MCF 10A (cell line): ENCODE data around the gene NACA2. TPM values are rescaled to one million over a fixed set of nuclear protein-coding genes. Genes with fewer than 3 reads are reported as not detected.
"Not testable (repeated sequence)": the region's sequence is repeated elsewhere in the genome, so short reads cannot be mapped to it uniquely, and the experiment has no call there.

Experiments
- BruUV-seq: library from RNA; stranded (reverse); fragments of 400-500 nt; replicated peaks from 2 replicates; lab custom pipeline; 2021; lab: Mats Ljungman, UMichigan
- CTCF ChIA-PET: fragments of 300-600 bp; sonication (Branson Sonifier 250); formaldehyde crosslinking; extraction: SDS; loops from one replicate; lab custom pipeline; 2021; ENCODE audit warnings: antibody characterized with exemption, inconsistent platforms; lab: Yijun Ruan, JAX
- POLR2A ChIA-PET: fragments of 300-600, 350-650 bp; sonication (Branson Sonifier 250); formaldehyde crosslinking; extraction: SDS; loops from one replicate; lab custom pipeline; 2020; ENCODE audit warnings: antibody characterized with exemption, inconsistent platforms; lab: Yijun Ruan, JAX
- DNase-seq: peaks from one replicate; pipeline ENCODE4 v3.0.0-alpha.2; 2018; ENCODE audit not compliant: unreplicated experiment
- H3K27ac Mint-ChIP-seq: one replicate; pipeline ENCODE4 v1.8.0; 2022; ENCODE audit warnings: mild to moderate bottlenecking, low read depth, mixed read lengths; ENCODE audit not compliant: unreplicated experiment
- H3K27me3 Mint-ChIP-seq: one replicate; pipeline ENCODE4 v1.8.0; 2022; ENCODE audit warnings: mixed read lengths; ENCODE audit not compliant: insufficient read depth, unreplicated experiment
- H3K36me3 Mint-ChIP-seq: one replicate; pipeline ENCODE4 v1.8.0; 2022; ENCODE audit warnings: mild to moderate bottlenecking, moderate library complexity, mixed read lengths; ENCODE audit not compliant: insufficient read depth, unreplicated experiment
- H3K4me1 Mint-ChIP-seq: one replicate; pipeline ENCODE4 v1.8.0; 2022; ENCODE audit warnings: mixed read lengths; ENCODE audit not compliant: insufficient read depth, unreplicated experiment
- H3K4me3 Mint-ChIP-seq: one replicate; pipeline ENCODE4 v1.8.0; 2022; ENCODE audit warnings: mild to moderate bottlenecking, moderate library complexity, mixed read lengths; ENCODE audit not compliant: unreplicated experiment
- H3K9me3 Mint-ChIP-seq: one replicate; pipeline ENCODE4 v1.8.0; 2022; ENCODE audit warnings: mixed read lengths; ENCODE audit not compliant: unreplicated experiment
- intact Hi-C: fragments of 100-400 bp; cut with micrococcal nuclease; formaldehyde crosslinking; loops from 2 replicates; pipeline ENCODE4 v1.14.1; 2022
- total RNA-seq: library from RNA; stranded (reverse); gene quantifications from 2 replicates; pipeline ENCODE4 v1.2.3, GENCODE V29; 2022
- TF ChIP-seq, protein P1 (sequence below): fragments of 200-600 bp; IDR thresholded peaks from one replicate; pipeline ENCODE4 v1.8.0; 2022; ENCODE audit warnings: antibody characterized with exemption, mild to moderate bottlenecking; ENCODE audit not compliant: unreplicated experiment

Gene NACA2
- total RNA-seq, 1 experiment from 2014 or later, result not detected

DNA sequence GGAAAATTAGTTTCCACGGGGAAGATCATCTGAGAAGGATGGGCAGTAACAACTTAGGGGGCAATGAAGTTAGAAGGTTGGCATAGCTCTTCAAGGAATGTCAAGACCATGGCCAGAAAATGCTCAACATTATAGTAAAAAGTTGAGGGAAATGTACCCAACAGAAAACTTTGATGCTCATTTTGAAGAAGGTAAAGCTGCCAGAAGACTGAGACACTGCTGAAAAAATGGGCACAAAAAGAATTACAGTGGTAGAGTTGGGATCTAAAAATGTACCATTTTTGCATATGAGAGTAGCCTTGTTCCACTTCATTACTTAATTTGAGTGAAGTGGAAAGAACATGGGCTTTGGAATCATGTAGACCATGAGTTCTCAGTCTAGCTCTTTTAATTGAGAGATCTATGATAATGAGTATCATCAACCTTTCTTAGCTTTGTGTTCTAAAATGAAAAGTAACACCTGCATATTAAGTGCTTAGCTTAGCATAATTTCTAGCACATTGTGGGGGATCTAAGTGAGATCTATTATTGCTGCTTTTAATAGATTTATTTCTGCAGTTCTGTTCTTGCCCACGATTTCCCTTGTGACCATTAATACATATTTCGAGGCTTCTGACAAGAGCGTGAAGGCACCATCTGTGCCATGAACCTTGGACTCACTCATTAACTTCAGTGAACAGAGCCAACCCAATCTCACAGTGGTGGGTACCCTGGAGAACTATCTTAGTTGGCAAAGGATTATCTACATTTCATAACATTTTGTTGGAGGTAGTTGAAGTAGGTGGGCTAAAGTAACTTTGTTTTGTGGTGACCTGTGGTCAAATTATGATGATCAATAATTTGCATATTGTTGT is 3.0 kb downstream of the NACA2 start:
- no peak for DNase-seq
- no TSS peak for BruUV-seq
- no peaks in the 10 kb centered on the region for H3K9me3 Mint-ChIP-seq
- H3K27ac Mint-ChIP-seq, result no peak overlapping the region
- H3K27me3 Mint-ChIP-seq, result no peaks in the 10 kb centered on the region
- H3K4me3 Mint-ChIP-seq, result no peak overlapping the region
- TF ChIP-seq, protein P1, sequence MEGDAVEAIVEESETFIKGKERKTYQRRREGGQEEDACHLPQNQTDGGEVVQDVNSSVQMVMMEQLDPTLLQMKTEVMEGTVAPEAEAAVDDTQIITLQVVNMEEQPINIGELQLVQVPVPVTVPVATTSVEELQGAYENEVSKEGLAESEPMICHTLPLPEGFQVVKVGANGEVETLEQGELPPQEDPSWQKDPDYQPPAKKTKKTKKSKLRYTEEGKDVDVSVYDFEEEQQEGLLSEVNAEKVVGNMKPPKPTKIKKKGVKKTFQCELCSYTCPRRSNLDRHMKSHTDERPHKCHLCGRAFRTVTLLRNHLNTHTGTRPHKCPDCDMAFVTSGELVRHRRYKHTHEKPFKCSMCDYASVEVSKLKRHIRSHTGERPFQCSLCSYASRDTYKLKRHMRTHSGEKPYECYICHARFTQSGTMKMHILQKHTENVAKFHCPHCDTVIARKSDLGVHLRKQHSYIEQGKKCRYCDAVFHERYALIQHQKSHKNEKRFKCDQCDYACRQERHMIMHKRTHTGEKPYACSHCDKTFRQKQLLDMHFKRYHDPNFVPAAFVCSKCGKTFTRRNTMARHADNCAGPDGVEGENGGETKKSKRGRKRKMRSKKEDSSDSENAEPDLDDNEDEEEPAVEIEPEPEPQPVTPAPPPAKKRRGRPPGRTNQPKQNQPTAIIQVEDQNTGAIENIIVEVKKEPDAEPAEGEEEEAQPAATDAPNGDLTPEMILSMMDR, result no peak
- POLR2A ChIA-PET, result no interaction called here
- intact Hi-C loops, result no loop called here
- CTCF ChIA-PET, result interaction anchor here (0.6 to 1.9 kb wide), 4 partner anchors 48 to 337 kb away, joined by 3 to 5 read pairs (median 3); no protein-coding TSS in a partner anchor
- no peaks in the 10 kb centered on the region for H3K36me3 Mint-ChIP-seq
- no peaks in the 10 kb centered on the region for H3K4me1 Mint-ChIP-seq

DNA sequence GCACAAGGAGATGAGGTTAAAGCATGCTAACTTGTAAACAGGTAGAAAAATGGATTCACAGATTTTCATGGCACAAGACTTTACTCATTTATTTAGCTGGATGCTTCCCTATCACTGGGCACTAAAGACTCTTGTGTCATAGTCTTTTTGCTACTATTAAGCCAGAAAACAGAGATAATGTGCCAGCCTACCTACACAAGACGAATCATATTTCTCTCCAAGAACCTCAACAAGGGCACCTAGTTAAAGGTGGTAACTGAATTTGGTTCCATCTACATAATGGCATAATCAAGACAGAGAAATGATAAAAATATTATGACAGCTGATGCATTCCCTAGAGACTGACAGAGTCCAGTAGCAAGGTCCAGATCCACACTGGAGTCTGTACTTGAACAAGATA is 3.8 kb downstream of the NACA2 start:
- ChIA-PET POLR2A (no interaction called here), CTCF (interaction anchor here (0.8 to 2.1 kb wide), 2 partner anchors 175 to 250 kb away, joined by 3 to 10 read pairs; no protein-coding TSS in a partner anchor)
- intact Hi-C loops, result no loop called here
- Mint-ChIP-seq H3K9me3 (no peaks in the 10 kb centered on the region), H3K4me1 (no peaks in the 10 kb centered on the region), H3K27me3 (no peaks in the 10 kb centered on the region), H3K36me3 (no peaks in the 10 kb centered on the region), H3K27ac (no peak overlapping the region), H3K4me3 (no peak overlapping the region)
- no peak for DNase-seq
- no TSS peak for BruUV-seq
- TF ChIP-seq, protein P1, result no peak

DNA sequence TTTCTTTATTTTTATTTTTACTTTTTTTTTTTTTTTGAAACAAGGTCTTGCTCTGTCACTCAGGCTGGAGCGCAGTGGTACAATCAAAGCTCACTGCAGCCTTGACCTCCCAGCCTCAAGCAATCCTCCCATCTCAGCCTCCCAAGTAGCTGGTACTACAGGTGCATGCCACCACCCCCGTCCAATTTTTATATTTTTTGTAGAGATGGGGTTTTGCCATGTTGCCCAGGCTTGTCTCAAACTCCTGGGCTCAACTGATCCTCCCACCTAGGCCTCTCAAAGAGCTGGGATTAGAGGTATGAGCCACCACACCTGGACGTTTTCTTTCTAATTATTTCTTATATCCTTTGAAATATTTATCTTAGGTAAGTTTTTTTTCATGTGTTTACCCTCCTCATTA is 4.4 kb downstream of the NACA2 start:
- H3K4me3 Mint-ChIP-seq, BruUV-seq, DNase-seq, H3K27ac Mint-ChIP-seq, H3K27me3 Mint-ChIP-seq, H3K9me3 Mint-ChIP-seq, H3K36me3 Mint-ChIP-seq, intact Hi-C loops, POLR2A ChIA-PET, H3K4me1 Mint-ChIP-seq: not testable (repeated sequence)
- CTCF ChIA-PET, result interaction anchor here (0.6 to 2.1 kb wide), 3 partner anchors 175 to 959 kb away, joined by 3 to 10 read pairs (median 3); no protein-coding TSS in a partner anchor

DNA sequence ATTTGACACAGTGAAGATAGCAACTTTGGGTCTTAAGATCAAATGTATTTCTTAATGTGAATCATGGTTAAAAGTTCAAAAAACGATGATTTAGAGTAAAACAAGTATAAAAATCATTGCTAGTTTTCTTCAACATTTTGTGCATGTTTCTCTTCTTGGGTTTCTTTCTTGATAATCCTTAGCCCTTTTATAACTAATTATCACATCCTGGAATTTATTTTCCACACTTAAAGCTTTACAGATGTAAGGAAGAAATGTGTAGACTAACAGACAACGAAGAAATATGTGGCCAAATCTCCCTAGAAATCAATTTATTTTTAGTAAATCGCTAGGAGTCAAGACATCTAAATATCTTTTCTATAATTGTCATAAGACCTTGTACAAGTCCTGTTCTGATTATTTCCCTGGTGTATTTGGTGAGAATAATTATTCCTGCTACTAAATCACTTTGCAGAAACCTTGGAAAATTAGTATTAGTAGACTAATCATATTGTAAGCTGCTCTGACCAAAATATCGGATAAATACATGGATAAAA is 4.9 kb downstream of the NACA2 start:
- Mint-ChIP-seq H3K27me3 (no peaks in the 10 kb centered on the region), H3K4me1 (no peaks in the 10 kb centered on the region), H3K36me3 (no peaks in the 10 kb centered on the region), H3K9me3 (no peaks in the 10 kb centered on the region), H3K27ac (no peak overlapping the region), H3K4me3 (no peak overlapping the region)
- intact Hi-C loops, result no loop called here
- TF ChIP-seq, protein P1, result no peak
- ChIA-PET POLR2A (no interaction called here), CTCF (interaction anchor here (0.6 to 2.1 kb wide), 4 partner anchors 21 to 958 kb away, joined by 3 to 10 read pairs (median 3); no protein-coding TSS in a partner anchor)
- DNase-seq, result no peak
- no TSS peak for BruUV-seq
